Peyer's patch (tissue), 4 donors: ENCODE results near the gene PRPF31.

Experiments used
- CTCF ChIP-seq, 6 experiments: fragments of 450-650 bp in 4 of 6; fragments of 200-600 bp in 2 of 6; sonication (generic) in 1 of 6; IDR thresholded peaks; one replicate each; pipeline ENCODE4 v1.5.1; 2017 to 2019; ENCODE audit warnings: antibody characterized with exemption in 6 of 6, mild to moderate bottlenecking in 3 of 6, moderate library complexity in 1 of 6
- POLR2A ChIP-seq, 2 donors: fragments of 450-650 bp; IDR thresholded peaks; one replicate each; pipeline ENCODE4 v1.5.1; 2017; ENCODE audit warnings: antibody characterized with exemption in 2 of 2, mild to moderate bottlenecking in 2 of 2, moderate library complexity in 2 of 2

- no peak for TF ChIP-seq CTCF (IDR thresholded peaks at IDR 0.05)
- no peak for TF ChIP-seq POLR2A (IDR thresholded peaks at IDR 0.05)
Observed at GRCh38 chr19:54107876-54108490, 7.6 kb upstream of the PRPF31 start.
